GM18502 (cell line): ENCODE results near the gene MALRD1.

ENCODE experiments used
- ATAC-seq: cut with Tn5 transposase; IDR thresholded peaks from one replicate; pipeline ENCODE4 v1.9.1; 2021; ENCODE audit warnings: mild to moderate bottlenecking; ENCODE audit not compliant: unreplicated experiment, poor library complexity

Gene MALRD1

DNA sequence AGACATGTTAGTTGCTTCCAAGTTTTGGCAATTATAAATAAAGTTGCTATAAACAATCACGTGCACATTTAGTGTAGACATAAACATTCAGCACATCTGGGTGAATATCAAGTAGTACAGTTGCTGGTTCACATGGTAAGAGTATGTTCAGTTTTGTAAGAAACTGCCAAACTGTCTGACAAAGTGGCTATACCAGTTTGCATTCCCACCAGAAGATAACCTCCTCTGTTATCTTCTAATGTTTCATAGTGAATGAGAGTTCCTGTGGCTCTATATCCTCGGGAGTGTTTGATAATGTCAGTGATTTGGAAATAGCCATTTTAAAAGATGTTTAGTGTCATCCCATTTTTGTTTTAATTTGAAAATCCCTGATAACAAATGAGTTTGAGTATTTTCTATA is 508.1 kb downstream of the MALRD1 start:
- ATAC-seq = no peak

GRCh38 chr10:19561181-19561580 is 512.6 kb downstream of the MALRD1 start:
- ATAC-seq = no peak

- no peak for ATAC-seq
These were observed 515.0 kb downstream of the MALRD1 start for GRCh38 chr10:19563388-19564141.

DNA sequence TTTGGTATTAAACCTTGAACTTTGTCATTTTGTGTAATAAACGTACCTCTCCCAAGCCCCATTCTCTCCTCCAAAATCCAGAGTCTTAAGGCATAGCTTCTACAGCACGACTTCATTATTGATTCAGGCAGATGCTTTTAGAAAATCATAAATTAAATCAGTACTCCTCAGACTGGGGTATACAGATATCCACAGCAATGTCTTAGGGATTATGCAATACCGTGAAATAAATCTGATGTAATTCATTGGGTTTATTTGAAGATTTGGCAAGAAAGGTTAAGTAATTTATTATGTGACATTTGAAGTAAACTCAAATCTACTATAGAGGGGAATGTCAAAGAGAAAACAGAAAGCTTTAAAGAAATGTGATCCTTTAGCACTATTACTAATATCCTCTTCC is 521.5 kb downstream of the MALRD1 start:
- no peak for ATAC-seq

GRCh38 chr10:19570991-19571390 is 522.4 kb downstream of the MALRD1 start:
- no peak for ATAC-seq

DNA sequence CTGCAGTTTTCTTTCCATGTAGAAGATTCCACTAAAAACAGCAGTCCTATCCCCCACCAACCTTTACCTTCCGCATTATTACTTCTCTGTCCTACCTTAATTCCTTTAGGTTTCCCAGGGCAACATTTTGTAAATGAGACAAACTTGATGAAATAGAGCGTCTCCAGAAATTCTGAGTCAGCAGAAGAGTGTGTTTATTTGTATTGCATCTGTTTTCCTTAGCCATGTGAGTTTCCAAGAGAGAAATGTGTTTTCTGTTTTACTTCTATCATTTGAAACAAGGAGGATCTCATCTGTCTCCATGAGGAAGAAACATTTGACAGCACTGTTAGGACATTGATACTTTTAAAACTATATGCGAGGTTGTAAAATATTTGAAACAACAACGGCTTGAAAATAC is 523.5 kb downstream of the MALRD1 start:
- no peak for ATAC-seq

- ATAC-seq = no peak
These were observed 528.0 kb downstream of the MALRD1 start for GRCh38 chr10:19576576-19576975.

GRCh38 chr10:19577381-19577780 is 528.8 kb downstream of the MALRD1 start:
- ATAC-seq = no peak

- no peak for ATAC-seq
These were observed 529.2 kb downstream of the MALRD1 start for GRCh38 chr10:19577807-19578206.

GRCh38 chr10:19578571-19578970 is 530.0 kb downstream of the MALRD1 start:
- no peak for ATAC-seq

DNA sequence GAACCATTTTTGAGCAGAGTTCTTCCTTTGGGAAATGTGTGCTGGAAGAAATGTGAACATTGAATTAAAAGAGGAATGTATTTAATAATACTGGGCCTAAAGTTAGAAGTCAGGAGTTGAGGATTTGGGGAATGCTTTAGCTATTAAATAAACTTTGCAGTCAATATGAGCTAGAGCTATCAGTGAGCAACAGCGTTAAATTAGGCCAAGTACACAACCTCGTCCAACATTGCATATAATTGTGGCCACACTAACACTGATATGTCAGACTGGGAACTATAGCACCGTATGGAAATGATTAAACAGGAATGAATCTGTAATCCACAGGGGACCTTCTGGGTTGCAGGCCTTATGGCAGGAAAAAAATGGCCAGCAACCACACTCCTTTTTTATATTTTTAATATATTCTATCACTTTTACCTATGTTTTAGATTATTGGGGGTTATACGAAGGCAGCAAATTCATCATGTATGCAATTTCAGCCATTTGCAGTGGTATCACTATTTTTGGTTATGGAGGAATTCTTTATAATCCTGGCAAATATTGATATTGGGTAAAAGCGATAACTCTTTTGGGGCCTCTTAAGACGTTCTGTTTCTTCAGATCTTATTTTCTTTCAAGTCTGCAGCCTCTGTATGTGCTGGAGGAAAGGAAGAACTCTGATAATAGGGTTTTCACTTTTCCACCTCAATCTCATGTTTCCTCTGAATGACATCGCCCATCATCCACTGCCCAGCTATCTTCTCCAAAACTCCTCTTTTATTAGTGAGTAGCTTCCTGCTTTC is 531.4 kb downstream of the MALRD1 start:
- no peak for ATAC-seq

DNA sequence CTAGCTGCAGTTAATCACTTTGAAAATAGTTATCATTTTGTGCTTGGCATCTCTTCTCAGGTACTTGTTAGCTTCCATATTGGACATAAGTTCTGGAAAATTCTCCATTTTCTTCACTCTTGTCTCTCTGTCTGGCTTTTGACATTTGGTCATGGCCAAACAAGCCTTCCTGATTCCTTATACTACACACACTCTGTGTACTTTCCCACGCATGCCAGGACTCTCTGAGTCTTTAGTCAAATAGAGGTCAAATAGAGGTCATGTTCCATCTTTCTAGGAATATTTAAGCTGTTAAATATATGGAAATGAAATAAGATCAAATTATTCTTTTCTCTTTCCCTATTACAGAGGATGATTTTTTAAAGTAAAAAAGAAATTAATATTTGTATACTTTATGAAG is 532.1 kb downstream of the MALRD1 start:
- ATAC-seq = no peak

- ATAC-seq = no peak
These were observed 540.0 kb downstream of the MALRD1 start for GRCh38 chr10:19588608-19589007.

DNA sequence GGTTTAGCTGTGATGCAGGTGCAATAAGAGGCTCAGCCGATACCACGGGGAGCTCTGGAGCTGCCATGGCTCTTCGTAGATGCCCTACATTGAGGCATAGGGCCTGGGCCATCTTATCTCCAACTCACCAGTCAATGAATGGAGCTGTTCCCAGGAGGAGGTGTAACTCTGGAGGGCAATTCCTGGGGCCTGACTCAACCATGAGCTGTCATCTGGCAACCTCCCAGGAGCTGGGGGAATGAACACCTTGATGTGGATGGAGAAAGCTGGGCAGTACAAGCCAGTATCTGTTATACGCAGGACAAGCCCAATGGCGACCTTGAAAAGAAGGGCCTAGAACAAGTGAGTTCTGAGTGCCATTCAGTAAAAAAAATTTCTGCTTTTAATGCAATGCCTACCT is 543.7 kb downstream of the MALRD1 start:
- no peak for ATAC-seq

DNA sequence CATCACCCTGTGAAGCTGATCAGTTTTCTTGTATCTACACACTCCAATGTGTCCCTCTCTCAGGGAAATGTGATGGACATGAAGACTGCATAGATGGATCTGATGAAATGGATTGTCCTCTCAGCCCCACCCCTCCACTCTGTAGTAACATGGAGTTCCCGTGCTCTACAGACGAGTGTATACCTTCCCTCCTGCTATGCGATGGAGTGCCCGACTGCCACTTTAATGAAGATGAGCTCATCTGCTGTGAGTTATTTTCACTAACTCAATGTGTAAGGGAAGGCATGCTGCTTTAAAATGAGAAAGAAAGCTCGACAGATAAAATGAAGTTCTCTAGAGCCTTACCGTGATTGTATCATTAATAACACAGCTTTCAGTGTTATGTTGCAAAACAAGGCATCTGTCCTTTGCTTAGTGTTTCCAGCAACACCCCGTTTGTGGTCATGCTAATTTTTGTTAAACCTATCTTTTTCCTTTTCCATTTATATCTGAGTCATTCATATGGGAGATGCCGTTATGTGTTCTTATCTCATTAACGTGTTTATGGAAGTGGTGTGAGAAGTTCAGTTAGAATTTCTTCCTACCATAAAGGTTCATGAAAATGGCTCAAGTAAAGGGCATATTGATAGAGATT is 546.7 kb downstream of the MALRD1 start:
- no peak for ATAC-seq

- no peak for ATAC-seq
These were observed 557.2 kb downstream of the MALRD1 start for GRCh38 chr10:19605806-19606205.

DNA sequence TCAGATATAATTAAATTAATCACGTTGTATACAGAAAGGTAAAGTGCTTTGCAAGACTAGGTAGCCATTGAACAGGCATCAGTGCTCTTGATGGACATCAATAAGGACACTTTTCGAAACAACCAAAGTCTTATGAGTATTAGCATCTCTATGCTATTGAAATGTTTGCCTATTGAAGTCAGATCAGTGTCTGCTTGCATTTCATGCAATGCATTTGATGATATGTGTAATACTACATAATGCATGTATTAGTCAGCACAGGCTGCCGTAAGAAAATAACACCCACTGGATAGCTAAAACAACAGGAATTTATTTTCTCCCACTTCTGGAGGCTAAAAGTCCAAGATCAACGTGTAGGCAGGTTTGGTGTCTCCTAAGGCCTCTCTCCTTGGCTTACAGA is 558.4 kb downstream of the MALRD1 start:
- no peak for ATAC-seq

- no peak for ATAC-seq
These were observed 563.2 kb downstream of the MALRD1 start for GRCh38 chr10:19611775-19612174.

DNA sequence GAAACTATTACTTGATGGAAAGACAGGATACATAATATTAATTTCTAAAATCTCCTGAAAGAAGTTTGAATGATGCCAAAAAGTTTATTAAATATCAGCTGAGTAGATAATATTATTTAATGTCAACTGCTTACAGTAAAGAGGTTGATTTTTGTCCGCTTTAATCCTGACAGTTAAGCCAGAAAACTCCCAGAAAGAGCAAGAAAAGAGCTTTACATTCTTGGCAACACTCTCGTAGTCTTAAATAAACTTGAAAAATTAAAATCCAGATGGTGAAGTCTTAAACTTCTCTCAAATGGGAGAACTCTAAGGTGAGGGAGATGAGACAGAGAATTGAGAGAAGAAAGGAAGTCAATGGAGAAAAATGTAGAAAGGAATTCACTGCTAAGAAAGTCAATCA is 568.4 kb downstream of the MALRD1 start:
- no peak for ATAC-seq

DNA sequence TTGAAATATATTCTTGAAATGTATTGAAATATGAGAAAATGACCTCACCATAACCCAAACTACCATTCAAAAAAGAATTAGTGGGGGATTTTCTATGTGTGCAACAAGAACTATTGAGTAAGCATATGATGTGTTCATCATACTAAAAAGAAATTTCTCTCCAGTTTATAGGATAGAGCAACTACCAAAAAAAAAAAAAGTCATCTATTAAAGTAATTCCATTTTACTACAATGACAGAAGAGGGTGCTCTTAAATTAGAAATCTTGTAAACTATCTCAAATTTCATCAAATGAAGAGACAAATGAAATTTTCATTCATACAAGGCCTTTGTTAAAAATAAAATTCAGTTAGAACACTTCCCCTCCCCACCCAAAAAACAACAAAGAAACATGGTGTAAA is 572.2 kb downstream of the MALRD1 start:
- no peak for ATAC-seq

DNA sequence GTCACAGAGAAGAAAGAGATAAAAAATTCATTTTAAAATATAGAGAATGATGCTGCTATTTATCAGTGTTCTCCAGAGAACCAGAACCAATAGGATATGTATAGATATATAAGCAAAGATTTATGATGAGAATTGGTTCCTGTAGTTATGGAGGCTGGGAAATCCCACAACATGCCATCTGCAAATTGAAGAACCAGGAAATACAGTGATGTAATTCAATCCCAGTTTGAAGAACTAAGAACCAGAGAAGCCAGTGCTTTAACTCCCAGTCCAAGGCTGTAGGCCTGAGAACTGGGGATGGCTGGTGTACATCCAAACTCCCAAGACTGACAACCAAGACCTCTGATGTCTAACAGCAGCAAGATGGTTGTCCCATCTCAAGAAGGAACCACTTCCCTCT is 574.7 kb downstream of the MALRD1 start:
- ATAC-seq = no peak
